ENCODE measurements around the gene ZNF385D.

GRCh38 chr3:21414506-21414905 is 336.5 kb downstream of the ZNF385D start:
- TF ChIP-seq CTCF (IDR thresholded peaks at IDR 0.05) (no peak), POLR2AphosphoS5 (IDR thresholded peaks at IDR 0.05; ENCODE audit: insufficient read depth in 1 of 2, low read depth in 1 of 2) (no peak), POLR2A (IDR thresholded peaks at IDR 0.05) (no peak)
